Measurements from ENCODE around the gene SUFU. TPM values are rescaled to one million over a fixed set of nuclear protein-coding genes. Genes with fewer than 3 reads are reported as not detected.

Gene SUFU
- total and polyA plus RNA-seq, 2 of the 13 experiments (the other 11 are each of a cell fraction or from before 2014, with no cell fraction given) = 2.9 to 5.5 TPM

- Histone ChIP-seq H3K36me3 (replicated peaks in 1 of 2; ENCODE audit: control insufficient read depth in 1 of 2, insufficient read depth in 2 of 2, low read length in 2 of 2) (peaks cover 0 to 2% of the 10 kb centered on the region in 2 experiments; a peak in 1 of 5 replicates), H3K9me3 (ENCODE audit: low read length) (no peaks in the 10 kb centered on the region), H3K27ac (ENCODE audit: extremely low read length, insufficient read depth, low read length) (no peak overlapping the region), H2AFZ (ENCODE audit: low read length) (no peak overlapping the region), H3K4me1 (ENCODE audit: insufficient read depth, low read length) (peaks cover 11% of the 10 kb centered on the region), H3K79me2 (ENCODE audit: insufficient read depth, low read length) (no peaks in the 10 kb centered on the region), H3K9ac (ENCODE audit: insufficient read depth, low read depth, low read length) (no peak overlapping the region), H3K4me3 (replicated peaks in 1 of 3; ENCODE audit: insufficient read depth in 1 of 3, low read depth in 2 of 3, low read length in 3 of 3) (no peak overlapping the region), H3K4me2 (ENCODE audit: low read depth, low read length) (no peak overlapping the region), H4K20me1 (ENCODE audit: insufficient read depth, low read length) (no peaks in the 10 kb centered on the region), H3K27me3 (ENCODE audit: control insufficient read depth in 1 of 2, insufficient read depth in 2 of 2, low read length in 2 of 2) (no peaks in the 10 kb centered on the region)
- BruUV-seq (replicated peaks) = no TSS peak
- in situ Hi-C loops (cut with HindIII; ENCODE audit: extremely low pct_ligation_motif_present, low pct_unique_long_range_greater_than_20kb) = no loop called here
- FAIRE-seq (no peak), ATAC-seq (no peak), DNase-seq (ENCODE audit: low spot score) (no peak)
- CTCF ChIA-PET (ENCODE audit: low intra/inter-chr PET ratio, low total read pairs) = no interaction called here
- 96% methylated on average over 2 of the region's 2 CpGs for WGBS (ENCODE audit: low lambda C conversion rate)
- intact Hi-C loops (cut with micrococcal nuclease; ENCODE audit: unreplicated experiment) = no loop called here
- POLR2A ChIA-PET = no interaction called here
- TF ChIP-seq CENPX (CRISPR knock-in tag; IDR thresholded peaks at IDR 0.05) (no peak), ZNF414 (CRISPR knock-in tag; IDR thresholded peaks at IDR 0.05) (no peak), ZNF609 (CRISPR knock-in tag; IDR thresholded peaks at IDR 0.05; ENCODE audit: borderline replicate concordance) (no peak), CEBPZ (IDR thresholded peaks at IDR 0.05; ENCODE audit: low read length) (no peak), RFX3 (CRISPR knock-in tag; IDR thresholded peaks at IDR 0.05) (no peak), ARHGAP35 (CRISPR knock-in tag; IDR thresholded peaks at IDR 0.05; ENCODE audit: borderline replicate concordance) (no peak), KDM2A (CRISPR knock-in tag; IDR thresholded peaks at IDR 0.05; ENCODE audit: borderline replicate concordance, low read depth) (no peak), ZNF607 (CRISPR knock-in tag; IDR thresholded peaks at IDR 0.05; ENCODE audit: borderline replicate concordance) (no peak), RARG (CRISPR knock-in tag; IDR thresholded peaks at IDR 0.05; ENCODE audit: low read depth) (no peak)
Measured at GRCh38 chr10:102537948-102538347, 34.2 kb downstream of the SUFU start.

Measured in HepG2 (cell line).